ENCODE measurements around the gene FBXW8. TPM values are rescaled to one million over a fixed set of nuclear protein-coding genes. Genes with fewer than 3 reads are reported as not detected.

FBXW8 gene
- total and polyA plus RNA-seq, 4 donors: 3.9 to 20.3 (median 12.5) TPM

DNA sequence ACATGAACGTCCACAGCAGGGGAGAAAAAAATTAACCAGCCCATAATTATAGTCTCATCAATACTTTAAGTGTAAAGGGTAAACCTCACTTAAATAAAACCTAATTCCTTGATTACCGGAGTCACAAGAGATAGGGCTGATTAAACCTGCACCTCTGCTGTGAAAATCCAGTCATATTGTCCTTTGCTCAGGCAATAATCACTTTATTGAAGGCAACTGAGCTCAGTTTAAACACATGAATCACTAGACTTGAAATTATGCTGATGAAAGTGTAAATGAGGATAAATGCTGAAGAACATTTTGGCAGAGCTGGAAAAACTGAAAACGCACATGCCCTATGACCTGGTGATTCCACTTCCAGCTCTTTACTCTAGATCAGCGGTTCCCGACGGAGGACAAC is 22.9 kb upstream of the FBXW8 start:
- no peak for ATAC-seq (ENCODE audit: insufficient read depth, low FRiP score)

DNA sequence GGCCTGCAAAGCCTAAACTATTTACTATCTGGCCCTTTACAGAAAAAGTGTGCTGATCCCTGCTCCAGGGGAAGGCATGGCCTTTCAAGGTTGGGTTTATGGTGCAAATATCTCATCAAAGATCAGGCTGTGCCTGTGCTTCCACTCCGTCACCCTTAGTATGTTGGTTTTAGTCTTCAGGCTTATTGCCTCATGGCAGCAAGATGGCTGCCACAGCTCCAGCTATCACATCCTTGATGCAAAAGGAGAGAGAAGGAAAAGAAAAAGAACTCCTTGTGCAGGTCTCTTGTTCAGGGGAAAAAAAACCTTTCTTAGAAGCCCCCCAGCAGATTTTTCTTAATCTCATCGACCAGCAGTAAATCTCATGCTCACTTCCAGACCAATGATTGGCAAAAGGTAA is 20.4 kb upstream of the FBXW8 start:
- WGBS, 2 donors: 92 to 95% methylated on average over 2 of the region's 2 CpGs
- no peak for DNase-seq
- Histone ChIP-seq H3K4me3 (no peak overlapping the region), H3K27me3 (ENCODE audit: control insufficient read depth in 3 of 3, insufficient read depth in 3 of 3, low read length in 2 of 3) (peaks cover 0 to 5% (median 3%) of the 10 kb centered on the region in 3 donors), H3K9ac (ENCODE audit: insufficient read depth in 1 of 2, low read length in 2 of 2) (no peak overlapping the region), H3K27ac (ENCODE audit: low read depth in 1 of 2, low read length in 1 of 2) (no peak overlapping the region), H3K4me1 (ENCODE audit: control insufficient read depth in 5 of 5, insufficient read depth in 5 of 5, low read length in 5 of 5) (no peaks in the 10 kb centered on the region), H3K36me3 (ENCODE audit: control insufficient read depth in 4 of 4, insufficient read depth in 4 of 4, low read length in 4 of 4) (no peaks in the 10 kb centered on the region), H3K9me3 (ENCODE audit: control insufficient read depth in 4 of 4, insufficient read depth in 3 of 4, low read length in 3 of 4) (peaks cover 0 to 2% (median 0%) of the 10 kb centered on the region in 4 donors)
- TF ChIP-seq, protein P1, sequence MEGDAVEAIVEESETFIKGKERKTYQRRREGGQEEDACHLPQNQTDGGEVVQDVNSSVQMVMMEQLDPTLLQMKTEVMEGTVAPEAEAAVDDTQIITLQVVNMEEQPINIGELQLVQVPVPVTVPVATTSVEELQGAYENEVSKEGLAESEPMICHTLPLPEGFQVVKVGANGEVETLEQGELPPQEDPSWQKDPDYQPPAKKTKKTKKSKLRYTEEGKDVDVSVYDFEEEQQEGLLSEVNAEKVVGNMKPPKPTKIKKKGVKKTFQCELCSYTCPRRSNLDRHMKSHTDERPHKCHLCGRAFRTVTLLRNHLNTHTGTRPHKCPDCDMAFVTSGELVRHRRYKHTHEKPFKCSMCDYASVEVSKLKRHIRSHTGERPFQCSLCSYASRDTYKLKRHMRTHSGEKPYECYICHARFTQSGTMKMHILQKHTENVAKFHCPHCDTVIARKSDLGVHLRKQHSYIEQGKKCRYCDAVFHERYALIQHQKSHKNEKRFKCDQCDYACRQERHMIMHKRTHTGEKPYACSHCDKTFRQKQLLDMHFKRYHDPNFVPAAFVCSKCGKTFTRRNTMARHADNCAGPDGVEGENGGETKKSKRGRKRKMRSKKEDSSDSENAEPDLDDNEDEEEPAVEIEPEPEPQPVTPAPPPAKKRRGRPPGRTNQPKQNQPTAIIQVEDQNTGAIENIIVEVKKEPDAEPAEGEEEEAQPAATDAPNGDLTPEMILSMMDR (IDR thresholded peaks at IDR 0.05; ENCODE audit: control extremely low read depth, extremely low read depth): no peak
- no peak for ATAC-seq (ENCODE audit: insufficient read depth, low FRiP score)

More for the DNA sequence above, 22.9 kb upstream of the FBXW8 start:
- DNase-seq: no peak
- Histone ChIP-seq H3K9me3 (ENCODE audit: control insufficient read depth in 4 of 4, insufficient read depth in 3 of 4, low read length in 3 of 4) (peaks cover 0 to 2% (median 0%) of the 10 kb centered on the region in 4 donors), H3K27ac (ENCODE audit: low read depth in 1 of 2, low read length in 1 of 2) (no peak overlapping the region), H3K4me1 (ENCODE audit: control insufficient read depth in 5 of 5, insufficient read depth in 5 of 5, low read length in 5 of 5) (no peaks in the 10 kb centered on the region), H3K9ac (ENCODE audit: insufficient read depth in 1 of 2, low read length in 2 of 2) (no peak overlapping the region), H3K36me3 (ENCODE audit: control insufficient read depth in 4 of 4, insufficient read depth in 4 of 4, low read length in 4 of 4) (no peaks in the 10 kb centered on the region), H3K4me3 (no peak overlapping the region), H3K27me3 (ENCODE audit: control insufficient read depth in 3 of 3, insufficient read depth in 3 of 3, low read length in 2 of 3) (peaks cover 0 to 20% (median 11%) of the 10 kb centered on the region in 3 donors)
- 79 to 85% methylated on average over 6 of the region's 6 CpGs for WGBS, 2 donors
- TF ChIP-seq, protein P1 (IDR thresholded peaks at IDR 0.05; ENCODE audit: control extremely low read depth, extremely low read depth): no peak

DNA sequence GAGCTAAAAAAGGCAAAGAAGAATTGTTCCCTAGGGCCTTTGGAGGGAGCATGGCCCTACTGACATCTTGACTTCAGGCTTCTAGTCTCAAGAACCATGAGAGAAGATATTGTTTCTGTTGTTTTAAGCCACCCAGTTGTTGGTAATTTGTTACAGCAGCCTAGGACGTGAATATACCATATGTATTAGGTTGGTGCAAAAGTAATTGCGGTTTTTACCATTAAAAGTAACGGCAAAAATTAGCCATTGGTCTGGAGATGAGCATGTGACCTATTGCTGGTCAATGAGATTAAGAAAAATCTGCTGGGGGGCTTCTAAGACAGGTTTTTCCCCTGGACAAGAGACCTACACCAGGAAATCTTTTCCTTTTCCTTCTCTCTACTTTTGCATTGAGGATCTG is 19.7 kb upstream of the FBXW8 start:
- Histone ChIP-seq H3K4me1 (ENCODE audit: control insufficient read depth in 5 of 5, insufficient read depth in 5 of 5, low read length in 5 of 5) (no peaks in the 10 kb centered on the region), H3K36me3 (ENCODE audit: control insufficient read depth in 4 of 4, insufficient read depth in 4 of 4, low read length in 4 of 4) (no peaks in the 10 kb centered on the region), H3K27me3 (ENCODE audit: control insufficient read depth in 3 of 3, insufficient read depth in 3 of 3, low read length in 2 of 3) (peaks cover 0 to 5% (median 3%) of the 10 kb centered on the region in 3 donors), H3K9ac (ENCODE audit: insufficient read depth in 1 of 2, low read length in 2 of 2) (no peak overlapping the region), H3K4me3 (no peak overlapping the region), H3K27ac (ENCODE audit: low read depth in 1 of 2, low read length in 1 of 2) (no peak overlapping the region), H3K9me3 (ENCODE audit: control insufficient read depth in 4 of 4, insufficient read depth in 3 of 4, low read length in 3 of 4) (peaks cover 0 to 2% (median 0%) of the 10 kb centered on the region in 4 donors)
- TF ChIP-seq, protein P1 (IDR thresholded peaks at IDR 0.05; ENCODE audit: control extremely low read depth, extremely low read depth): no peak
- WGBS, 2 donors: 90 to 97% methylated on average over 3 of the region's 3 CpGs
- DNase-seq: no peak
- no peak for ATAC-seq (ENCODE audit: insufficient read depth, low FRiP score)

Measured in lung (tissue), 12 donors.